GM19468 (cell line): ENCODE results near the gene ERI3.

Source experiments
- ATAC-seq: cut with Tn5 transposase; IDR thresholded peaks from one replicate; pipeline ENCODE4 v1.9.1; 2021; ENCODE audit warnings: mild to moderate bottlenecking, moderate library complexity, moderate number of reproducible peaks; ENCODE audit not compliant: unreplicated experiment; ENCODE audit errors: extremely low read depth

Gene ERI3

GRCh38 chr1:44242746-44243145 lies 112.3 kb downstream of the ERI3 start:
- no peak for ATAC-seq

- ATAC-seq = no peak
Measured at GRCh38 chr1:44240802-44241671, 114.0 kb downstream of the ERI3 start.

- ATAC-seq = no peak
Measured at GRCh38 chr1:44239961-44240371, 115.1 kb downstream of the ERI3 start.

- no peak for ATAC-seq
Measured at GRCh38 chr1:44239331-44239960, 115.6 kb downstream of the ERI3 start.

GRCh38 chr1:44238660-44239059 lies 116.4 kb downstream of the ERI3 start:
- ATAC-seq = no peak

- ATAC-seq = no peak
Measured at GRCh38 chr1:44237721-44238457, 117.2 kb downstream of the ERI3 start.

- no peak for ATAC-seq
Measured at GRCh38 chr1:44236490-44237272, 118.4 kb downstream of the ERI3 start.

- no peak for ATAC-seq
Measured at GRCh38 chr1:44235808-44236207, 119.2 kb downstream of the ERI3 start.

GRCh38 chr1:44233593-44233992 lies 121.5 kb downstream of the ERI3 start:
- no peak for ATAC-seq

- no peak for ATAC-seq
Measured at GRCh38 chr1:44230796-44231195, 124.3 kb downstream of the ERI3 start.

GRCh38 chr1:44229435-44230167 lies 125.5 kb downstream of the ERI3 start:
- no peak for ATAC-seq

GRCh38 chr1:44228218-44228617 lies 126.8 kb downstream of the ERI3 start:
- no peak for ATAC-seq

GRCh38 chr1:44227211-44227610 lies 127.8 kb downstream of the ERI3 start:
- no peak for ATAC-seq

GRCh38 chr1:44225761-44226160 lies 129.3 kb downstream of the ERI3 start:
- no peak for ATAC-seq

GRCh38 chr1:44223187-44223610 lies 131.9 kb downstream of the ERI3 start:
- ATAC-seq = no peak

- ATAC-seq = no peak
Measured at GRCh38 chr1:44222397-44223186, 132.5 kb downstream of the ERI3 start.

- ATAC-seq = no peak
Measured at GRCh38 chr1:44221769-44222168, 133.3 kb downstream of the ERI3 start.

- ATAC-seq = no peak
Measured at GRCh38 chr1:44220755-44221154, 134.3 kb downstream of the ERI3 start.
